HL-60 (cell line): ENCODE measurements around the gene MALRD1.
"Not testable (repeated sequence)": the region's sequence is repeated elsewhere in the genome, so short reads cannot be mapped to it uniquely, and the experiment has no call there.

Experiments used
- DNase-seq, 2 experiments: peaks; one replicate each; pipeline ENCODE4 v3.0.0-alpha.2; 2010 to 2020; ENCODE audit warnings: low read depth in 1 of 2, low spot score in 1 of 2
- H3K27ac ChIP-seq: fragments of 250-450 bp; sonication (Bioruptor Pico); replicated peaks from 2 replicates; pipeline ENCODE4 v1.5.1; 2020; ENCODE audit warnings: mild to moderate bottlenecking, moderate library complexity
- H3K27me3 ChIP-seq: fragments of 250-450 bp; sonication (Bioruptor Pico); 2 replicates; pipeline ENCODE4 v1.5.1; 2021; ENCODE audit warnings: mild to moderate bottlenecking, moderate library complexity; ENCODE audit not compliant: insufficient read depth, poor library complexity, severe bottlenecking
- H3K4me3 ChIP-seq: replicated peaks from 2 replicates; pipeline ENCODE4 v1.5.1; 2011; ENCODE audit warnings: mild to moderate bottlenecking, control low read depth, low read length; ENCODE audit not compliant: insufficient read depth
- GABPA ChIP-seq: IDR thresholded peaks from 2 replicates; pipeline ENCODE4 v1.6.1; 2012; ENCODE audit warnings: low read depth
- POLR2AphosphoS5 ChIP-seq: IDR thresholded peaks from 2 replicates; pipeline ENCODE4 v1.6.1; 2012; ENCODE audit warnings: low read depth
- SPI1 ChIP-seq: IDR thresholded peaks from 2 replicates; pipeline ENCODE4 v1.6.1; 2012; ENCODE audit warnings: low read depth, mild to moderate bottlenecking, borderline replicate concordance
- TF ChIP-seq, protein P1 (sequence below): IDR thresholded peaks from 2 replicates; pipeline ENCODE4 v1.6.1; 2012; ENCODE audit warnings: low read depth; ENCODE audit not compliant: insufficient replicate concordance
- TF ChIP-seq, protein P2 (sequence below): IDR thresholded peaks from one replicate; pipeline ENCODE4 v1.5.1; 2011; ENCODE audit warnings: low read length, control low read depth, inconsistent platforms; ENCODE audit not compliant: insufficient read depth

MALRD1 gene

DNA sequence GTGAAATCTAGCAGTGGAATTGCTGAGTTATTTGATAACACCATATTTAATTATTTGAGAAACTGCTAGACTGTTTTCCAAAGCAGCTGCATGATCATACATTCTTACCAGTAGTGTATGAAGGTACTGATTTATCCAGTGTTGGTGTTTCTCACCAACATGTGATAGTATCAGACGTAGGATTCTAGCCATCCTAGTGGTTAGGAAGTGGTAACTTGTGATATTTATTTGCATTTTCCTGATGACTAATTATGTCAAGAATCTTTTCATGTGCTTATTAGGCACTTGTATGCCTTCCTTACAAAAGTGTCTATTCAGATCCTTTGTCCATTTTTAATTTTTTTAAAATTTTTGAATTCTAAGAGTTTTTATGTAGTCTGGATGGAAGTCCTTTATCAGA, 713.4 kb downstream of the MALRD1 start:
- Histone ChIP-seq H3K4me3 (no peak overlapping the region), H3K27ac (no peak overlapping the region), H3K27me3 (no peaks in the 10 kb centered on the region)
- no peak for TF ChIP-seq POLR2AphosphoS5
- TF ChIP-seq SPI1: no peak
- TF ChIP-seq, protein P1, sequence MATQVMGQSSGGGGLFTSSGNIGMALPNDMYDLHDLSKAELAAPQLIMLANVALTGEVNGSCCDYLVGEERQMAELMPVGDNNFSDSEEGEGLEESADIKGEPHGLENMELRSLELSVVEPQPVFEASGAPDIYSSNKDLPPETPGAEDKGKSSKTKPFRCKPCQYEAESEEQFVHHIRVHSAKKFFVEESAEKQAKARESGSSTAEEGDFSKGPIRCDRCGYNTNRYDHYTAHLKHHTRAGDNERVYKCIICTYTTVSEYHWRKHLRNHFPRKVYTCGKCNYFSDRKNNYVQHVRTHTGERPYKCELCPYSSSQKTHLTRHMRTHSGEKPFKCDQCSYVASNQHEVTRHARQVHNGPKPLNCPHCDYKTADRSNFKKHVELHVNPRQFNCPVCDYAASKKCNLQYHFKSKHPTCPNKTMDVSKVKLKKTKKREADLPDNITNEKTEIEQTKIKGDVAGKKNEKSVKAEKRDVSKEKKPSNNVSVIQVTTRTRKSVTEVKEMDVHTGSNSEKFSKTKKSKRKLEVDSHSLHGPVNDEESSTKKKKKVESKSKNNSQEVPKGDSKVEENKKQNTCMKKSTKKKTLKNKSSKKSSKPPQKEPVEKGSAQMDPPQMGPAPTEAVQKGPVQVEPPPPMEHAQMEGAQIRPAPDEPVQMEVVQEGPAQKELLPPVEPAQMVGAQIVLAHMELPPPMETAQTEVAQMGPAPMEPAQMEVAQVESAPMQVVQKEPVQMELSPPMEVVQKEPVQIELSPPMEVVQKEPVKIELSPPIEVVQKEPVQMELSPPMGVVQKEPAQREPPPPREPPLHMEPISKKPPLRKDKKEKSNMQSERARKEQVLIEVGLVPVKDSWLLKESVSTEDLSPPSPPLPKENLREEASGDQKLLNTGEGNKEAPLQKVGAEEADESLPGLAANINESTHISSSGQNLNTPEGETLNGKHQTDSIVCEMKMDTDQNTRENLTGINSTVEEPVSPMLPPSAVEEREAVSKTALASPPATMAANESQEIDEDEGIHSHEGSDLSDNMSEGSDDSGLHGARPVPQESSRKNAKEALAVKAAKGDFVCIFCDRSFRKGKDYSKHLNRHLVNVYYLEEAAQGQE: no peak
- TF ChIP-seq, protein P2, sequence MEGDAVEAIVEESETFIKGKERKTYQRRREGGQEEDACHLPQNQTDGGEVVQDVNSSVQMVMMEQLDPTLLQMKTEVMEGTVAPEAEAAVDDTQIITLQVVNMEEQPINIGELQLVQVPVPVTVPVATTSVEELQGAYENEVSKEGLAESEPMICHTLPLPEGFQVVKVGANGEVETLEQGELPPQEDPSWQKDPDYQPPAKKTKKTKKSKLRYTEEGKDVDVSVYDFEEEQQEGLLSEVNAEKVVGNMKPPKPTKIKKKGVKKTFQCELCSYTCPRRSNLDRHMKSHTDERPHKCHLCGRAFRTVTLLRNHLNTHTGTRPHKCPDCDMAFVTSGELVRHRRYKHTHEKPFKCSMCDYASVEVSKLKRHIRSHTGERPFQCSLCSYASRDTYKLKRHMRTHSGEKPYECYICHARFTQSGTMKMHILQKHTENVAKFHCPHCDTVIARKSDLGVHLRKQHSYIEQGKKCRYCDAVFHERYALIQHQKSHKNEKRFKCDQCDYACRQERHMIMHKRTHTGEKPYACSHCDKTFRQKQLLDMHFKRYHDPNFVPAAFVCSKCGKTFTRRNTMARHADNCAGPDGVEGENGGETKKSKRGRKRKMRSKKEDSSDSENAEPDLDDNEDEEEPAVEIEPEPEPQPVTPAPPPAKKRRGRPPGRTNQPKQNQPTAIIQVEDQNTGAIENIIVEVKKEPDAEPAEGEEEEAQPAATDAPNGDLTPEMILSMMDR: no peak
- TF ChIP-seq GABPA: no peak
- no peak for DNase-seq

DNA sequence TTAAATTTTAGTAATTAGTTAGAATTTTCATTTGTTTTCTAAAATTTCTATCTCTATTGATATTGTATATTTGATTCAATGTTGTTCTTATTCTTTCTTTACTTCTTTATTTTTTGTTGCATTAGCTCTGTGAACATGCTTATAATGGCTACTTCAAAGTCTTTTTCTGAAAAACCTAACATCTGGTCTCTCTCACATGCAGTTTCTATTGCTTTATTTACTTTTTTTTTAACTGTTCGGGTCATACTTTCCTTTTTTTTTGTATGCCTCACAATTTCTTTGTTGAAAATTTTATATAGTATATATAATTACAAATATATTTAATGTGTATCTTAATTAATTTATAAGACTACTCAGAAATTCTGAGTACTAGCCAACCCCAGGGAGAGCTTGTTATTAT, 715.5 kb downstream of the MALRD1 start:
- no peak for DNase-seq
- H3K27me3 ChIP-seq: no peaks in the 10 kb centered on the region
- H3K27ac ChIP-seq: no peak overlapping the region
- H3K4me3 ChIP-seq: no peak overlapping the region
- TF ChIP-seq GABPA (no peak), POLR2AphosphoS5 (no peak), SPI1 (no peak)
- TF ChIP-seq, protein P1: no peak
- TF ChIP-seq, protein P2: no peak

DNA sequence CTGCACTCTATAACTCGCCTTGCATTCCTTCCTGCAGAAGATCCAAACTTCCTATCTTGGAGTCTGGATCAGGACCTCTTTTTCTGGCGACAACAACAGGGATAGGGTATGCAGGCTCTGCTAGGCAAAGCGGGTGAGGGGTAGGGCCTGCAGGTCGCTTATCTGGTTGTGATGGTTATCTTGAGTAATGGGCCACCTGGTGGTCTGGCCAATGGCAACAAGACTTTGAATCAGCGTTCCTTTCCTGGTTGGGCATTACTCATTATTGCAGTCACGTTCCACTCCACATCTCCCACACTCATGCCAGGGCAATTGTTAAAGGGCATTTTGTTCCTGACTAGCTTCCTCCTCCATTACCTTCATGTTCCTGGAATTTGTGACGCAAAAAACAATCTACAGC, 719.3 kb downstream of the MALRD1 start:
- H3K27me3 ChIP-seq: no peaks in the 10 kb centered on the region
- DNase-seq: no peak
- TF ChIP-seq, protein P1: no peak
- TF ChIP-seq GABPA: no peak
- H3K27ac ChIP-seq: no peak overlapping the region
- H3K4me3 ChIP-seq: no peak overlapping the region

DNA sequence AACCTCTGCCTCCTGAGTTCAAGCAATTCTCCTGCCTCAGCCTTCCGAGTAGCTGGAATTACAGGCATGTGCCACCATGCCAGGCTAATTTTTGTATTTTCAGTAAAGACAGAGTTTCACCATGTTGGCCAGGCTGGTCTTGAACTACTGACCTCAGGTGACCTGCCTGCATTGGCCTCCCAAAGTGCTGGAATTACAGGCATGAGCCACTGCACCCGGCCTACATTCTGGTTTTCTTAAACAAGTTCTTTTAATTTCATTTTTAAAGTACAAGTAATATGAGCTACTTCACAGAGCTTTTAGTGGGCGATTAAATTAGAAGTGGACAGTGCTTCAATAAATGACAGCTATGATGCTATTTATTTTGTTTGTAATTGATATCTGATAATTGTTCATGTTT, 721.2 kb downstream of the MALRD1 start:
- not testable (repeated sequence) for DNase-seq, H3K27me3 ChIP-seq, H3K27ac ChIP-seq, H3K4me3 ChIP-seq
